Measurements from ENCODE around the gene AQR.

The AQR gene

GRCh38 chr15:34892963-34893591 is 76.5 kb downstream of the AQR start:
- Histone ChIP-seq H3K27me3 (ENCODE audit: insufficient read depth, low read length, poor library complexity, severe bottlenecking) (no peaks in the 10 kb centered on the region), H3K4me1 (ENCODE audit: insufficient read depth, low read length, poor library complexity, severe bottlenecking) (no peaks in the 10 kb centered on the region), H3K4me2 (ENCODE audit: low read depth, low read length, poor library complexity, severe bottlenecking) (no peak overlapping the region), H4K20me1 (ENCODE audit: insufficient read depth, low read length, poor library complexity, severe bottlenecking) (no peaks in the 10 kb centered on the region), H3F3A (ENCODE audit: low read depth) (no peaks in the 10 kb centered on the region), H3K79me2 (ENCODE audit: insufficient read depth, low read length) (no peaks in the 10 kb centered on the region), H3K9ac (ENCODE audit: low read depth, low read length, poor library complexity, severe bottlenecking) (no peak overlapping the region), H3K4me3 (ENCODE audit: low read length, poor library complexity, severe bottlenecking) (no peak overlapping the region), H2AFZ (ENCODE audit: low read length) (no peak overlapping the region), H3K9me2 (replicated peaks; ENCODE audit: low read depth, low read length) (no peaks in the 10 kb centered on the region), H3K36me3 (ENCODE audit: insufficient read depth, low read length) (peaks cover 69% of the 10 kb centered on the region; the same call in 1 of the 2 replicates), H3K9me3 (ENCODE audit: insufficient read depth, low read depth, low read length) (peaks cover 6% of the 10 kb centered on the region; the same call in 1 of the 2 replicates)
- TF ChIP-seq, protein P1, sequence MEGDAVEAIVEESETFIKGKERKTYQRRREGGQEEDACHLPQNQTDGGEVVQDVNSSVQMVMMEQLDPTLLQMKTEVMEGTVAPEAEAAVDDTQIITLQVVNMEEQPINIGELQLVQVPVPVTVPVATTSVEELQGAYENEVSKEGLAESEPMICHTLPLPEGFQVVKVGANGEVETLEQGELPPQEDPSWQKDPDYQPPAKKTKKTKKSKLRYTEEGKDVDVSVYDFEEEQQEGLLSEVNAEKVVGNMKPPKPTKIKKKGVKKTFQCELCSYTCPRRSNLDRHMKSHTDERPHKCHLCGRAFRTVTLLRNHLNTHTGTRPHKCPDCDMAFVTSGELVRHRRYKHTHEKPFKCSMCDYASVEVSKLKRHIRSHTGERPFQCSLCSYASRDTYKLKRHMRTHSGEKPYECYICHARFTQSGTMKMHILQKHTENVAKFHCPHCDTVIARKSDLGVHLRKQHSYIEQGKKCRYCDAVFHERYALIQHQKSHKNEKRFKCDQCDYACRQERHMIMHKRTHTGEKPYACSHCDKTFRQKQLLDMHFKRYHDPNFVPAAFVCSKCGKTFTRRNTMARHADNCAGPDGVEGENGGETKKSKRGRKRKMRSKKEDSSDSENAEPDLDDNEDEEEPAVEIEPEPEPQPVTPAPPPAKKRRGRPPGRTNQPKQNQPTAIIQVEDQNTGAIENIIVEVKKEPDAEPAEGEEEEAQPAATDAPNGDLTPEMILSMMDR (conservative IDR thresholded peaks at IDR 0.05; ENCODE audit: low read length) = no peak
- TF ChIP-seq EZH2phosphoT487 (IDR thresholded peaks at IDR 0.05; ENCODE audit: borderline replicate concordance) = no peak

DNA sequence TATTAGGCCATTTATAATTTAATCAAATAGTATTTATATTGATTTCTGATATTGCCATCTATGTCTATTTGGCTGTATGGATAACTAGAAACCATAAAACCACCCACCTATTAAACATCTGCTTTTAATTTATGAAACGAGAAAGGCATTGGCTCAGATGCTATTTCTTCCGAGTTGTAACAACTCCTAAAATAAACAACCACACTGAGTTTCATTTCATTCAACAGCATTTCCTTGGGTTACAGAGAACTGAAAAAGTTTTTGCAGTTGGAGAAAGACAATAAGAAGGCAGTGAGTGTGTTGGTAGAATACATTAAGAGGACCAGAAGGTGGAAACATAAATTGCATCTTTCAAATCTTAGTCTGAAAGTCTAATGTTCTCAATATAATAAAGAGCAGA is 79.1 kb downstream of the AQR start:
- Histone ChIP-seq H3K36me3 (ENCODE audit: insufficient read depth, low read length) (peaks cover 78% of the 10 kb centered on the region; the same call in 1 of the 2 replicates), H3F3A (ENCODE audit: low read depth) (no peaks in the 10 kb centered on the region)

GRCh38 chr15:34889476-34889875 is 80.1 kb downstream of the AQR start:
- H3K9me3 ChIP-seq (ENCODE audit: insufficient read depth, low read depth, low read length) = peaks cover 6% of the 10 kb centered on the region; the same call in 1 of the 2 replicates
- H3K36me3 ChIP-seq (ENCODE audit: insufficient read depth, low read length) = peaks cover 82% of the 10 kb centered on the region; the same call in 1 of the 2 replicates
- no peaks in the 10 kb centered on the region for H3K79me2 ChIP-seq (ENCODE audit: insufficient read depth, low read length)
- no peak overlapping the region for H3K9ac ChIP-seq (ENCODE audit: low read depth, low read length, poor library complexity, severe bottlenecking)
- H3K4me3 ChIP-seq (ENCODE audit: low read length, poor library complexity, severe bottlenecking) = no peak overlapping the region
- no peaks in the 10 kb centered on the region for H3K9me2 ChIP-seq (replicated peaks; ENCODE audit: low read depth, low read length)
- H3K4me2 ChIP-seq (ENCODE audit: low read depth, low read length, poor library complexity, severe bottlenecking) = no peak overlapping the region
- H3K27me3 ChIP-seq (ENCODE audit: insufficient read depth, low read length, poor library complexity, severe bottlenecking) = no peaks in the 10 kb centered on the region
- H3F3A ChIP-seq (ENCODE audit: low read depth) = no peaks in the 10 kb centered on the region
- H4K20me1 ChIP-seq (ENCODE audit: insufficient read depth, low read length, poor library complexity, severe bottlenecking) = no peaks in the 10 kb centered on the region
- H3K4me1 ChIP-seq (ENCODE audit: insufficient read depth, low read length, poor library complexity, severe bottlenecking) = no peaks in the 10 kb centered on the region
- TF ChIP-seq EZH2phosphoT487 (IDR thresholded peaks at IDR 0.05; ENCODE audit: borderline replicate concordance) = no peak
- TF ChIP-seq, protein P1 (conservative IDR thresholded peaks at IDR 0.05; ENCODE audit: low read length) = no peak
- H2AFZ ChIP-seq (ENCODE audit: low read length) = no peak overlapping the region

More for the DNA sequence above, 79.1 kb downstream of the AQR start:
- Histone ChIP-seq H3K4me3 (ENCODE audit: low read length, poor library complexity, severe bottlenecking) (no peak overlapping the region), H3K9me3 (ENCODE audit: insufficient read depth, low read depth, low read length) (peaks cover 6% of the 10 kb centered on the region; the same call in 1 of the 2 replicates), H4K20me1 (ENCODE audit: insufficient read depth, low read length, poor library complexity, severe bottlenecking) (no peaks in the 10 kb centered on the region), H3K9ac (ENCODE audit: low read depth, low read length, poor library complexity, severe bottlenecking) (no peak overlapping the region), H3K27me3 (ENCODE audit: insufficient read depth, low read length, poor library complexity, severe bottlenecking) (no peaks in the 10 kb centered on the region), H3K9me2 (replicated peaks; ENCODE audit: low read depth, low read length) (no peaks in the 10 kb centered on the region), H3K4me2 (ENCODE audit: low read depth, low read length, poor library complexity, severe bottlenecking) (no peak overlapping the region), H3K79me2 (ENCODE audit: insufficient read depth, low read length) (no peaks in the 10 kb centered on the region), H3K4me1 (ENCODE audit: insufficient read depth, low read length, poor library complexity, severe bottlenecking) (no peaks in the 10 kb centered on the region), H2AFZ (ENCODE audit: low read length) (no peak overlapping the region)
- TF ChIP-seq, protein P1 (conservative IDR thresholded peaks at IDR 0.05; ENCODE audit: low read length) = no peak
- TF ChIP-seq EZH2phosphoT487 (IDR thresholded peaks at IDR 0.05; ENCODE audit: borderline replicate concordance) = no peak

All from Loucy (cell line).